NCI-H2171 (cell line): ENCODE results near the gene NUMA1.

Experiments
- DNase-seq: peaks from one replicate; lab custom pipeline; 2025; lab: John Stamatoyannopoulos, UW

Gene NUMA1

GRCh38 chr11:72067676-72068075, 12.7 kb downstream of the NUMA1 start:
- DNase-seq = no peak

GRCh38 chr11:72067266-72067665, 13.1 kb downstream of the NUMA1 start:
- no peak for DNase-seq

GRCh38 chr11:72066855-72067254, 13.5 kb downstream of the NUMA1 start:
- DNase-seq = no peak

DNA sequence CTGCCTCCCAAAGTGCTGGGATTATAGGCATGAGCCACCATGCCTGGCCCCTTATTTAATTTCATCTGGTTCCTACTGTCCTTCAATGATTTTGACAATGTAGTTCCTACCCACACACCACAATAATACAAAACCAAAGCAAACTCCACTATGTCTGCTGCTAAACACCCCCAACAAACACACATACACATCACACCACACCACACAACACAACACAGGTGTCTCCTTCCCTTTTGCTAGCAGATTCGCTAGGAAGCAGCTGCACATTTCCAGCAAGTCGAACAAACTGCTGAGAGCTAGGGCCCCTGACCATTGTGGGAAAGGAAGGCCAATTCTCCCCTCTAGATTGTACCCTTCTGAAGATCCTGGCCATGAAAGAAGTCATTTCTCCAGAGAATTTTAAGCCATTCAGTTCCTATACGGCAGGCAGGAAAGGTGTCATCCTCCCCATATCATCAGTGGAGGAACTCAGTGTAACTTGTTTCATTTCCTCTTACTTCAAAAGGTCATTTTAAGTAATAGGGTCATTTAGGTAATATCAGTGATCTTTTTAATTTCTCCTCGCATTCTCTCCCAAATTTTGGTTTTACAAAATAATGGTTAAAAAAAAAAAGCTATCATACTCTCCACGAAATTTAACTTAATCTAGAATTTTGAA, 18.5 kb downstream of the NUMA1 start:
- no peak for DNase-seq

GRCh38 chr11:72058416-72059034, 21.8 kb downstream of the NUMA1 start:
- DNase-seq = peak; percentile 48

DNA sequence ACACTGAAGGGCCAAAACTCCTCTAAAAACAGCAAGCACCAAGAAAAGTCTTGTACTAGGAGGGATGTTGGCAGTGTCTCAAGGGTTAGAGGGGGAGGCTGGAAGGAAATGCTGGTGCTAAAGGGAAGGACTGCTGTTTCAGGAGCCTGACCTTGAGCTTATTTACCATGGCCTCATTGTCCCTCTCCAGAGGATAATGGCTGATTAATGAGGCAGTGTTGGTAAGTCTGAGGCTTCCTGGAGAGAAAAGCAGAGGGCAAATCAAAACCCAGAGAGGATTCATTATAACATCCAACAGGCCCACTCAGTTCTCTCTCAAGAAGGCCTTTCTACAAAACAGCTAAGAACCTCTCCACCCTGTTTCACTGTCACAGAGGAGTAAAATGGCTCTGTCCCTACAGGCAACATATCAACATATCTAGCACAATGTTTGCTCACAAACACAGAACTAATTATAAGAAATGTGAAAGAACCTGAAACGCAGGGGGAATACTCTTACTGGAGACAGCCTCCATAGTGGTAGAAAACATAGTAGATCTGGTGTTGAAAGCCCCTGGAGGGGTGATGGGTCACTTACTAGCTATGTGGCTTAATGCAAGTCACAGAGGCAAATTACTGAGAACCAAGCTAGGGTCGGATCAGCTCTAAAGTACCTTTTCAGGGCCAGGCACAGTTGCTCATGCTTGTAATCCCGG, 31.4 kb downstream of the NUMA1 start:
- no peak for DNase-seq

- DNase-seq = no peak
These were observed 34.5 kb downstream of the NUMA1 start for GRCh38 chr11:72045849-72046248.

DNA sequence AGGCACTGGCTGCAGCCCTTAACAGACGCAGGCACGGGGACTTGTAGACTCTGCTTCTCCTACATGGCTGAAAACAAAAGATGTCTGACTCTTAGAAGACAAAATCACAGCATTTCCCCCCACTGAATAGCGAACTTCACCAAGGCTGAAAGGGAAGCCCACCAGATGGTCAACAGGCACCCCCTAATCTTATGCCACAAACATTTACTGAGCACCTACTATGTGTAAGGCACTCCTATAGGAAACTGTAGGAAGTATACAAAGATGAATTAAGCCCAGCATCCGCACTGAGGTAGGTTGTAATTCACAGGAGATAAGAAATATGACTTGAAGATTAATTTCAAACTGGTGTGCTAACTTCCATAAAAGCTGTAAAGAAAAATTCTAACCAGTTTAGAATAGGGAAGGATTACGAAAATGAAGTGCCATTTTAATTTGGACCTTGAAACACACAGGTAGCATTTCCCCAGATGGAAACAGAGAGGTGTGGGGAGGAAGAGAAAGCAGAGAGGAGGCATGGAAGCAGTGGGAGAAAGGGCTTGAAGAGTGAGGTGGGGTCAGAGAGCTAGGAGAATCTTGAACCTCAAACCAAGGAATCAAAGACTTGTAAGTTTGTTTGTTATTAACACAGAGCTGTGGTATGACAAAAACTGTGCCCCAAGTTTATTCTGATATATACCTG, 38.1 kb downstream of the NUMA1 start:
- DNase-seq = no peak

- DNase-seq = peak; percentile 64
These were observed 38.8 kb downstream of the NUMA1 start for GRCh38 chr11:72041364-72042063.

GRCh38 chr11:72040491-72041363, 39.6 kb downstream of the NUMA1 start:
- DNase-seq = peak; percentile 88

DNA sequence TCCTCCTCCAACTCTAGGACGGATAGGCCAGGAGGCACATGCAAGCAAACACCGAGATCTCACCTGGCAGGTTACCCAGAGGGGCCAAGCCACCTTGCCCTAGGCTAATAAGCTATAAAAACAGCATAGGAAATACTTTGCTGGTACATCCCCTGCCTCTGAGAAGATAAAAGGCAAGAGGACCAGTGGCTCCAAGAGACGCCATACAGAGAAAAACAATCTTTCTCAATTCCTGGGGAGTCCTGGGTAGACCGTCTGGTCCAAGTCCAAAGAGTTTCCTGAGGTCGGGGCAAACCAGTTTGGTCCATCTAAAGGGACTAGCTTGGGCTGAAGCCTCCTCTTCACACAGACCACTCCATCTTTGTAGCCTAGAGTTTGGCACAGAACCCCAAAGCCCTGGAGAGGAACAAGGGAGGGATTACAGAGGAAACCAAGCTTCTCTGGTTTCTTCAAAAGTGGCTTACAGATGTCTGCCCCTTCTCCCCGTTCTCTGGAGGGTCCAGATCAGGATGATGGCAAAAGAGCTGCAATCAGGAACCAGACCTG, 40.4 kb downstream of the NUMA1 start:
- DNase-seq = no peak

- DNase-seq = no peak
These were observed 41.1 kb downstream of the NUMA1 start for GRCh38 chr11:72039031-72039855.

DNA sequence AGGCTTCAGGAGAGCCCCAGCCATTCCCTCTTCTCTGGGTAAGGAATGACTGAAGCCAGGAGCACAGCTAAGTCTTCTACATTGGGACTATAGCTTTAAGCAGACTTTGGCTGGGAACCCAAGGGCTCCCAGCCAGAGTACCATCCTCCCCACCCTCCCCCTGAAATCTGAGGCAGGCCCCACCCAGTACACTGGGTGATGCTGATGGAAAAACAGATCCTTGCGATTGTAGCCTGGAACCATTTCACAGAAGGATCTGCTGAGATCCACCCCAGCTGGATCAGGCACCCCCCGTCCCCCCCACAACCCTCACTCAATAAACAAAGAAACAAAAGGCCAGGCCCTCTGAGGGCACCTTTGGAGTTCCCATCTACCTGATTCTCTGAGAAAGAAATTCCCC, 41.9 kb downstream of the NUMA1 start:
- DNase-seq = no peak

GRCh38 chr11:72037554-72038311, 42.6 kb downstream of the NUMA1 start:
- peak; percentile 82 for DNase-seq

DNA sequence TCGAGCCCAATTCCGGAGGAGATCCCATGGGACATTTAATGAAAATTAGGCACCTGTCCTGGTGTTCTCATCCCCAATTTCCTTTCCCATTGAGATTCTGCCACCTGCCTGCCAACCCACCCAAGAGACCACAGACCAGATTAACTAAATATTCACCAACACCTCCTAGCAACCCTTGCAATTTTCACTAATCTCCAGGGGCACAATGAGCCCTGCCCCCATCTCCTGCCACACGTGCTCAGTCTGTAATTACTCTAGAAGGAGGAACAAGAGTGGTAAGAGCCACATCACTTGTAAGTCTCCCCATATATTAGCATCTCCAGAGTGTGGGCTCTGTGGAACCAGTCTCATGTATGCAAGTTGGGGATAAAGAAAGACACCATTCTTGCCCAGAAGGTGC, 43.7 kb downstream of the NUMA1 start:
- DNase-seq = peak; percentile 43

GRCh38 chr11:72030472-72031045, 49.8 kb downstream of the NUMA1 start:
- no peak for DNase-seq

DNA sequence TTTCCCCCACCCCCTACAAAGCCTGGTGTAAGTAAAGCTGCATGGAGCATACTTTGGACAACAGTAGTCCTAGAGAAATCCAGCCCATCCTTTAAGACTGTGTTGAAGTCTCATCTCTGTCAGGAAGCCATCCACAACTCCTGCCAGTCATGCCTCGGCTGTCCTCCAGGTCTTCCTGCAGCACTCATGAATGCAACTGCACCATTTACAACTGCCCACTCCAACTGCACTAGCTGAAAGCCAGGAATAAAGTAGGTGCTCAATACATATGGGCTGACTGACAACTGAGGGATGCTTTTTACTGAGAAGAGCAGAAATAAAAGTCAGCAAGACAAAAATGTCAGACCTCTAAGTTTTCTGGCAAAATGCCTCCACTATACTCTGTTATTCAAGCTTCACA, 54.3 kb downstream of the NUMA1 start:
- DNase-seq = no peak

DNA sequence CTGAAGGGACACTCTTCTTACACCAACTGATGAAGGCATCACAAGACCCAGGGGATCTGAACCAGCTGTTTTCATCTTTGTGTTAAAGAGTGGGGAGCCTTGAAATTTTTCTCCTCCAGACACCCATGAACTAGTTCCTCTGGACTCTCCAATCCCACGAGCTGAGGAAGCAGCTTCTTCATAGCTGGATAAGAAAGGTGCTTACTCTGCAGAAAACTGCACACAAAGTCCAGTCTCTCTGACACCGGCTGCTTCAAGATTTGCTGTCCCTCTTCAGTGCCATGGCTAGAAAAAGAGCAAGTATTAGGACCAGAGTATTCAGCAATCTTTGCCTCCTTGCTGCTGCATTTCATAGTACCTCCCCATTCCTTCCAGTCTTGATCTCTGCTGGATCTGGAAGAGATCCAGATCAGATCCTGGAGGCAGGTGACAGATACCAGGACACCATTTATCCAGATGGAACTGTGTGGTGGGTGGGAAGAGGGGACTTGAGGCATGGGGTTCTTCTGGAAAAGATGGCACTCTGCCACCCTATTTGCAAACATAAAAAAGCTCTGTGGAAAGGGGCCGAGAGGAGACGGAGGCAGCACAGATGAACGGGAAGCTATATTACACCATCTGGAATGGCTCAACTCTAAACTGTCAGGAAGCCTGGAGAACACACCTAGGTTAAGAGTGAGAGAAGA, 56.1 kb downstream of the NUMA1 start:
- DNase-seq = no peak
